Hepatocyte (in vitro differentiated cells): ENCODE measurements around the gene NDUFA6.

ENCODE experiments used
- CTCF ChIP-seq: fragments of 200-600 bp; sonication (generic); IDR thresholded peaks from 2 replicates; pipeline ENCODE4 v1.5.1; 2016; ENCODE audit warnings: antibody characterized with exemption, mild to moderate bottlenecking; ENCODE audit not compliant: poor library complexity
- EZH2phosphoT487 ChIP-seq: fragments of 200-600 bp; sonication (generic); IDR thresholded peaks from one replicate; pipeline ENCODE4 v1.6.1; 2018; ENCODE audit warnings: antibody characterized with exemption, mild to moderate bottlenecking, low read depth, moderate library complexity; ENCODE audit not compliant: unreplicated experiment, severe bottlenecking

DNA sequence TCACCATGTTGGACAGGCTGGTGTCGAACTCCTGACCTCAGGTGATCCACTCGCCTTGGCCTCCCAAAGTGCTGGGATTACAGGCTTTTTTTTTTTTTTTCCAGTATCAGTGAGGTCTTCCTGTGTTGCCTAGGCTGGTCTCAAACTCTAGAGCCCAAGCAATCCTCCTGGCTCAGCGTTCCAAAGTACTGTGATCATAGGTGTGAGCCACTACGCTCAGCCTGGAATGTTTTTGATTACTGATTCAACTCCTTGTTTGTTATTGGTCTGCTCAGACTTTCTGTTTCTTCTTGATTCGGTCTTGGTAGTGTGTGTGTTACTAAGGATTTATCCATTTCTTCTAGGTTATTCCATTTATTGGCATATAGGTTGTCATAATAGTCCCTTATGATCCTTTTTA lies 51.3 kb downstream of the NDUFA6 start:
- TF ChIP-seq CTCF, result no peak
- no peak for TF ChIP-seq EZH2phosphoT487
